Liver (tissue), 3 donors: ENCODE measurements around the gene C5orf58.

Source experiments
- ATF3 ChIP-seq: IDR thresholded peaks from 2 replicates; pipeline ENCODE4 v1.6.1; 2016; ENCODE audit warnings: antibody characterized with exemption
- CTCF ChIP-seq: fragments of 150-350 bp; IDR thresholded peaks from 2 replicates; pipeline ENCODE4 v1.5.1; 2017; ENCODE audit warnings: improper control_type of control experiment, low read depth, low read length; ENCODE audit not compliant: missing input control
- MAX ChIP-seq: IDR thresholded peaks from 2 replicates; pipeline ENCODE4 v1.6.1; 2016; ENCODE audit warnings: antibody characterized with exemption
- YY1 ChIP-seq: IDR thresholded peaks from 2 replicates; pipeline ENCODE4 v1.6.1; 2016; ENCODE audit warnings: antibody characterized with exemption, mild to moderate bottlenecking
- ZBTB33 ChIP-seq: IDR thresholded peaks from 2 replicates; pipeline ENCODE4 v1.6.1; 2016; ENCODE audit warnings: antibody characterized with exemption
- donor health status: healthy.
- donor health status: healthy.

GRCh38 chr5:170293273-170293672 is 60.5 kb downstream of the C5orf58 start:
- TF ChIP-seq YY1 (peak; percentile 19), CTCF (no peak), ZBTB33 (no peak), ATF3 (no peak), MAX (peak; percentile 23)
